GM12865 (cell line): ENCODE measurements around the gene POLR2I.

Experiments used
- DNase-seq: peaks from one replicate; pipeline ENCODE4 v3.0.0; 2010; ENCODE audit warnings: low read depth
- H3K4me3 ChIP-seq: 2 replicates; pipeline ENCODE4 v1.5.1; 2011; ENCODE audit warnings: mild to moderate bottlenecking, low read depth, low read length, control low read depth
- TF ChIP-seq, protein P1 (sequence below): IDR thresholded peaks from 2 replicates; pipeline ENCODE4 v1.5.1; 2011; ENCODE audit warnings: low read length, control low read depth, low read depth, inconsistent platforms; ENCODE audit not compliant: insufficient read depth; ENCODE audit errors: missing control alignments

POLR2I gene

DNA sequence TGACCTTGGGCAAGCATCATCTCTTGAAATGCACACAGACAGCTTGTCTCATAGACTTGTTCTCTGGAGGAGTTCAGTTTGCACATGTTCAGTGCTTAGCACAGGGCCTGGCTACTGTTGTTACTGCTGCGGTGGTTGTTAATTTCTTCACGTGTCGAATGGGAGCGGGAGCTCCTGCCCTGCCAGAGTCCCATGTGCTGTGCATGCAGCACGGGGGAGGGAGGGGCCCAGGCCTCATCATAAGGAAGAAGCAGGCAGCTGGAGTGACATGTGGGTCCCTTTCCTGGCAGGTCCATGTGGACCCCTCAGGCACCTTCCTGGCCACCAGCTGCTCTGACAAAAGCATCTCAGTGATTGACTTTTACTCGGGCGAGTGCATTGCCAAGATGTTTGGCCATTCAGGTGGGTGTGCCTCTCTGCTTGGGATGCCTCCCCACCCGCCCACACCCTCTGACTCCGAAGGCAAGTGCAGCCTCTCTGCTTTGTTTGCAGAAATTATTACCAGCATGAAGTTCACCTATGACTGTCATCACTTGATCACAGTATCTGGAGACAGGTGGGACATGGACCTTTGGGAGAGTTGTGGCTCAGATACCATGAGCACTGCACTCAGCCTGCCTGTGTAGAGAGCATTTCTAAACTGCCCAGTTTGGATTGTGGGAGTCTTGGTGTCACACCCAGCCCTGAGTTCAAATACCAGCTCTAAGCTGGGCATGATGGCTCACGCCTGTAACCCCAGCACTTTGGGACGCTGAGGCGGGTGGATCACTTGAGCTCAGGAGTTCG, 23.6 kb downstream of the POLR2I start:
- DNase-seq, result no peak
- TF ChIP-seq, protein P1, sequence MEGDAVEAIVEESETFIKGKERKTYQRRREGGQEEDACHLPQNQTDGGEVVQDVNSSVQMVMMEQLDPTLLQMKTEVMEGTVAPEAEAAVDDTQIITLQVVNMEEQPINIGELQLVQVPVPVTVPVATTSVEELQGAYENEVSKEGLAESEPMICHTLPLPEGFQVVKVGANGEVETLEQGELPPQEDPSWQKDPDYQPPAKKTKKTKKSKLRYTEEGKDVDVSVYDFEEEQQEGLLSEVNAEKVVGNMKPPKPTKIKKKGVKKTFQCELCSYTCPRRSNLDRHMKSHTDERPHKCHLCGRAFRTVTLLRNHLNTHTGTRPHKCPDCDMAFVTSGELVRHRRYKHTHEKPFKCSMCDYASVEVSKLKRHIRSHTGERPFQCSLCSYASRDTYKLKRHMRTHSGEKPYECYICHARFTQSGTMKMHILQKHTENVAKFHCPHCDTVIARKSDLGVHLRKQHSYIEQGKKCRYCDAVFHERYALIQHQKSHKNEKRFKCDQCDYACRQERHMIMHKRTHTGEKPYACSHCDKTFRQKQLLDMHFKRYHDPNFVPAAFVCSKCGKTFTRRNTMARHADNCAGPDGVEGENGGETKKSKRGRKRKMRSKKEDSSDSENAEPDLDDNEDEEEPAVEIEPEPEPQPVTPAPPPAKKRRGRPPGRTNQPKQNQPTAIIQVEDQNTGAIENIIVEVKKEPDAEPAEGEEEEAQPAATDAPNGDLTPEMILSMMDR, result no peak

DNA sequence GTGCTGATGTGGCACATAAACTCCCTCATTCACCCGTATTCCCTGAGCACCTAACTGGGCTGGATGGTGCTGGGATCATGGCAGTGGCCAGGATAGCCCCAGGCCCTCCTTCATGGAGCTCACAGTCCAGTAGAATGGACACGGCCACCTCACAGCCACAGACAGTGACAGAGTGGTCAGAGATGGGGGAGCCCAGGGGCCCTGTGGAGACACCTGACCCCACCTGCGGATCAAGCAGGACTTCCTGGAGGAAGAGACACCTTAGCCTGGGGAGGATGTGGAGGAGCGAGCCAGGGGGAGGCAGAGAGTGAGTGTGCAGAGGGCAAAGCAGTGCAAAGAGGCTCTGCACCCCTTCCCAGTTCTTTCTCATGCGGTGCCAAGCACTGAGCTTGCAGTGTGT, 24.8 kb downstream of the POLR2I start:
- TF ChIP-seq, protein P1, result no peak
- no peak overlapping the region for H3K4me3 ChIP-seq
- DNase-seq, result no peak

More for the DNA sequence above, 23.6 kb downstream of the POLR2I start:
- H3K4me3 ChIP-seq, result no peak overlapping the region

DNA sequence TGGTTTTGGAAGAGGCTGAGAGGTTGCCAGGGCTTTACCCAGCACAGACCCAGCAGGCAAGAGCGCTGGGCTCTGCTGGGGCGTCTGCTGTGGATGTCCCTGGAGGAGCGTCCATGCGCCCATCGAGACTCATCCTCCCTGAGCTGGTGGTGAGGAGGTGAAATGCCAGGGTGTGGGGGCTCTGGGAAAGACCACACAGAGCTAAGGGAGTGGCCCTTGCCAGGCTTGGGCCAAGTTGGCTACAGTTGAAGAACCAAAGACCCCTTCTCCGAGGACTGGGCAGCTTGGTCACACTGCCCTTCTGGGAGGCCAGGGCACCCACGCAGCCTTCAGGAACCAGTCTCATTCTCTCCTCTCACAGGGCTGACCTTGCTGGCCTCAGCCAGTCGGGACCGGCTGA, 28.3 kb downstream of the POLR2I start:
- H3K4me3 ChIP-seq, result no peak overlapping the region
- TF ChIP-seq, protein P1, result no peak
- no peak for DNase-seq

DNA sequence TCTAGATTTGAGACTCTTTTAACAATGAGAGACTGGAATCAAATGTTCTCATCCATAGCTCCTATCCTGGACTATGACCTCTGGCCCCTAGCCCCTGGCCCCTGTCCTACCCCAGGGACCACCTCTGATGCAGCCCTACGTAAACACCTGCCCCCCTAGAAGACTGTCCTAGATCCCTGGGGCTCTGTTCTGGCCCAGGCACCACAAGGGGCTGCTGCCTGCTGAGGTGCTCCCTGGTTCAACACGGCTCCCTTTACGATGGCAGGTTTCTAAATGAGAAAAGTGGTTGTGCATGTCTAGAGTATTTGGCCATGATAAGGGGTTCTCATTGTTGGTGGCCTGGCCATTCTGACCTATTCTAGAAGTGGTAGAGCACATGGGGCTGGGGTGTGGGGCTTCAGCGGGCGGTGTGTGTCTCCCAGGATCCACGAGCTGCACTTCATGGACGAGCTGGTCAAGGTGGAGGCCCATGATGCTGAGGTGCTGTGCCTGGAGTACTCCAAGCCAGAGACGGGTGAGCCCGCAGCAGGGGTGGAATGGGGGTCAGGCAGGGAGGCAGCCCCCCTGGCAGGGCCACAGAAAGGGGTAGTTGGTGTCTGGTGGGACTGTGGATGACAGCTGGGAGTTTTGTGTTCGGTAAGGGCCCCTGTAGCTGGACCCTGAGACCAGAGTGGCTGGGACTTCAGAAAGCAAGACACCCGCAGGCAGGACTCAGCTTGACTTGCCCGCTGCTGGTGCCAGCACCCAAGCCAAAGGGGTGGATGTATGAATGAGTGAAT, 30.3 kb downstream of the POLR2I start:
- H3K4me3 ChIP-seq, result no peak overlapping the region
- DNase-seq, result no peak
- TF ChIP-seq, protein P1, result no peak

DNA sequence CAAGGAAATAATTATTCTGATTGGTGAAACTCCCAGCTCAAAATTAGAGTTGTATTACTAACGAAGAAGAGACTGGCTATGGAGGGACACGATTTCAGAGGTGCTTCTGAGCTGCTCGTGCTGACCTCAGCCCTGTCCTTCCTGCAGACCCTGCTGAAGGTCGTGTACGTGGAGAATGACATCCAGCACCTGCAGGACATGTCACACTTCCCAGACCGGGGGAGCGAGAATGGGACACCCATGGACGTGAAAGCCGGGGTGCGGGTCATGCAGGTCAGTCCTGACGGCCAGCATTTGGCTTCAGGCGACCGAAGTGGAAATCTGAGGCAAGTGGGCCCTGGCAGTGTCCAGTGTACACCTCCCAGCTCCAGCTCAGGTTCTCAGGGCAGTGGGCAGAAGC, 31.8 kb downstream of the POLR2I start:
- DNase-seq, result no peak
- TF ChIP-seq, protein P1, result no peak

DNA sequence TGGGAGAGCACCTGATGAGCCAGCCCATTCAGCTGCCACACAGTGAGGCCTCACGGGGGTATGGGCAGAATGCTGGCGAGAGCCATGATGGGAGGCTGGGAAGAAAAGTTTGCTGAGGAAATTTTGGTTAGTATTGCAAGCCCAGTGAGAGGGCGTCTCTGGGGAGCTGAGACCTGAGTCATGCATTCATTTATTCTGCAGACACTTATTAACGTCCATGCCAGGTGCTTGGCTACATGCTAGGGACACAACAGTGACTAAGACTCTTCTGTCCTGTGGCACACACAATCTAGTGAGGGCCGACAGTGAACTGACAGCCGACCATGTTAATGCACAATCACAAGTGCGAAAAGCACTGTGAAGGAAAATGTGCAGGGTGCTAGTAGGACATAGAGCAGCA, 32.8 kb downstream of the POLR2I start:
- DNase-seq, result no peak
- H3K4me3 ChIP-seq, result no peak overlapping the region
- TF ChIP-seq, protein P1, result no peak

More for the DNA sequence above, 31.8 kb downstream of the POLR2I start:
- no peak overlapping the region for H3K4me3 ChIP-seq
